ENCODE measurements around the gene INKA1. TPM values are rescaled to one million over a fixed set of nuclear protein-coding genes. Genes with fewer than 3 reads are reported as not detected.
"Not testable (repeated sequence)": the region's sequence is repeated elsewhere in the genome, so short reads cannot be mapped to it uniquely, and the experiment has no call there.

The INKA1 gene
- total RNA-seq, 6 experiments from 2014 or later, result 3.2 to 4.3 (median 3.6) TPM

DNA sequence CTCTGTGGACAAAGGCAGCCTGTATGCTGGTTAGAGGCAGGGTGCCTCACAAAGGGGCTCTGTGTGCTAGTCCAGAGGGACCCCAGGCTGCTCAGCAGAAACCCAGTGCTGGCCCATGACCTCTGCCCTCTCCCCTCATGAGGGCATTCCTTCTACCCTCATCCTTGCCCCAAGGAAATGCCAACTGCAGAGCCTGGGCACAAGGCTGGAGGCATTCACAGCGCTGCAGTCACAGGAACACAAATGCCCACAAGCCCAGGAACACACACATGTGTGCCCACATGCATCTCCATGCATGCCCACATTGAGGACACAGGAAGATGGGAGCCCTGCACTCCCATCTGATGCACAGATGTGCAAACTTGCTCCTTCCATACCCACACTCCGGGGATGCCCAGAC lies 3.8 kb downstream of the INKA1 start:
- no peaks in the 10 kb centered on the region for H3K9me3 Mint-ChIP-seq
- no peak for DNase-seq
- H3K36me3 Mint-ChIP-seq (ENCODE audit: low read depth), result no peaks in the 10 kb centered on the region
- H3K4me1 Mint-ChIP-seq (ENCODE audit: low read depth), result peaks cover 27% of the 10 kb centered on the region
- H3K4me3 Mint-ChIP-seq, result no peak overlapping the region
- TF ChIP-seq, protein P1, sequence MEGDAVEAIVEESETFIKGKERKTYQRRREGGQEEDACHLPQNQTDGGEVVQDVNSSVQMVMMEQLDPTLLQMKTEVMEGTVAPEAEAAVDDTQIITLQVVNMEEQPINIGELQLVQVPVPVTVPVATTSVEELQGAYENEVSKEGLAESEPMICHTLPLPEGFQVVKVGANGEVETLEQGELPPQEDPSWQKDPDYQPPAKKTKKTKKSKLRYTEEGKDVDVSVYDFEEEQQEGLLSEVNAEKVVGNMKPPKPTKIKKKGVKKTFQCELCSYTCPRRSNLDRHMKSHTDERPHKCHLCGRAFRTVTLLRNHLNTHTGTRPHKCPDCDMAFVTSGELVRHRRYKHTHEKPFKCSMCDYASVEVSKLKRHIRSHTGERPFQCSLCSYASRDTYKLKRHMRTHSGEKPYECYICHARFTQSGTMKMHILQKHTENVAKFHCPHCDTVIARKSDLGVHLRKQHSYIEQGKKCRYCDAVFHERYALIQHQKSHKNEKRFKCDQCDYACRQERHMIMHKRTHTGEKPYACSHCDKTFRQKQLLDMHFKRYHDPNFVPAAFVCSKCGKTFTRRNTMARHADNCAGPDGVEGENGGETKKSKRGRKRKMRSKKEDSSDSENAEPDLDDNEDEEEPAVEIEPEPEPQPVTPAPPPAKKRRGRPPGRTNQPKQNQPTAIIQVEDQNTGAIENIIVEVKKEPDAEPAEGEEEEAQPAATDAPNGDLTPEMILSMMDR (IDR thresholded peaks at IDR 0.05), result no peak
- no peaks in the 10 kb centered on the region; the same call in none of the 2 replicates for H3K27me3 Mint-ChIP-seq (ENCODE audit: insufficient read depth)
- no peak overlapping the region for H3K27ac Mint-ChIP-seq

DNA sequence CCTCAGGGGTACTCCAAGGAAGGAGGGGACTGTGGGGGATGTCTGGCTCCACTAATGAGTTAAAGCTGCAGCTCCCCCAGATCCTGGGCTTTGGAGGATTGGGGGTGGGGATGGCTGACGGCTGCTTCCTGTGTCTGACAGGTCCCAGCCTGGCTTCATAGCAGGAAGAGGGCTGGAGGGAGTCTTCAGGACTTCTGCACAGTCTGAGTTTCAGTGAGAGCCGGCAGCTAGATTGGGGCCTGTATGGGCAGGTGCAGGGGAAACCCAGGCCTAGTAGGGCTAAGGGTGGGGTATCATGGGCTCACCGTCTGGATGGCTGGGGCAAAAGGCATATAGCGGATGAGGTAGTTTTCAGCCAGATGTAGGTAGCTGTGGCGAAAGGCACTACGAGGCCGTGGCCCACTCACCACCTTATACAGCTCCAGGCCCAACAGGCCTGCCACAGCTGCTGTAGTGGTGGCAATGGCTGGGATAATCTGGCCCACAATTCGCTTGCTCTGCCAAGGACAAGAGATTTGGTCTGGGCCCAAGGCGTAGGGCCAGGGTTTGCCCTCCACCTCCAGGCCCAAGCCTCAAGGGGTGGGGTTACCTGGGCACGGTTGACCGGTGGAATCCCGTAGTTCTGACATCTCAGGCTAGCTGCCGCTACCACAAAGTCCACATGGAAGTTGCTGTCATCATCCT lies 4.5 kb downstream of the INKA1 start:
- Mint-ChIP-seq H3K36me3 (ENCODE audit: low read depth) (no peaks in the 10 kb centered on the region; the same call in 1 of the 2 replicates), H3K4me3 (no peak overlapping the region), H3K27ac (no peak overlapping the region), H3K4me1 (ENCODE audit: low read depth) (peaks cover 24% of the 10 kb centered on the region), H3K27me3 (ENCODE audit: insufficient read depth) (no peaks in the 10 kb centered on the region; the same call in none of the 2 replicates), H3K9me3 (no peaks in the 10 kb centered on the region)
- DNase-seq, result no peak
- TF ChIP-seq, protein P1 (IDR thresholded peaks at IDR 0.05), result no peak

DNA sequence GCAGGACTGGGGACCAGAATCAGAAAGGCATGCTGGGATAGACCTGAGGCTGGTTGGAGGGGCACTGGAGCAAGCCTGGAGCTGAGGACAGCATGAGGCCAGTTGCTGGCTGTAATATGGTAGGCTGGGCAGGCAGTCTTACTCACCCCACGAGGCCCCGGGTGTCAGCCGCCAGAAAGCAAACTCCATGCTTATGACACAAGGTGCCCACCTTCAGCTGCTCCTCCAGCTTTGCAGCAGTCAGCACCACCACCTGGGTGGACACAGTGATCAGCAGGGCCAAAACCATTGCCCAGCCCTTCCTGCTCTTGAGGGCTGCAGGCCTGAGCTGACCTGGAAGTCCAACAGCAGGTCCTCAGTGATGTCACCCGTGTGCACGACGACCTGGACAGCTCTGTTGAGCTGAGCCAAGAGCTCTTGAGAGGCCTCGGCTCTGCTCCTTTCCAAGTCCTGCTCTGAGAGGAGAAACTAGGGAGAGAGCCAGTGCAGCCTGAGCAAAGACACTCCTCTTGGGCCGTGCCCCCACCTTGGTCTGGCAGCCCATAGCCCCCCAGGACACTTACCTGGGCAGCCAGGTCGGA lies 9.9 kb downstream of the INKA1 start:
- Mint-ChIP-seq H3K4me3 (peak overlapping the region; percentile 92), H3K36me3 (ENCODE audit: low read depth) (no peaks in the 10 kb centered on the region; the same call in 1 of the 2 replicates), H3K27ac (peak overlapping the region; percentile 88), H3K9me3 (no peaks in the 10 kb centered on the region), H3K4me1 (ENCODE audit: low read depth) (peaks cover 24% of the 10 kb centered on the region), H3K27me3 (ENCODE audit: insufficient read depth) (no peaks in the 10 kb centered on the region; the same call in none of the 2 replicates)
- TF ChIP-seq, protein P1 (IDR thresholded peaks at IDR 0.05), result no peak
- no peak for DNase-seq

DNA sequence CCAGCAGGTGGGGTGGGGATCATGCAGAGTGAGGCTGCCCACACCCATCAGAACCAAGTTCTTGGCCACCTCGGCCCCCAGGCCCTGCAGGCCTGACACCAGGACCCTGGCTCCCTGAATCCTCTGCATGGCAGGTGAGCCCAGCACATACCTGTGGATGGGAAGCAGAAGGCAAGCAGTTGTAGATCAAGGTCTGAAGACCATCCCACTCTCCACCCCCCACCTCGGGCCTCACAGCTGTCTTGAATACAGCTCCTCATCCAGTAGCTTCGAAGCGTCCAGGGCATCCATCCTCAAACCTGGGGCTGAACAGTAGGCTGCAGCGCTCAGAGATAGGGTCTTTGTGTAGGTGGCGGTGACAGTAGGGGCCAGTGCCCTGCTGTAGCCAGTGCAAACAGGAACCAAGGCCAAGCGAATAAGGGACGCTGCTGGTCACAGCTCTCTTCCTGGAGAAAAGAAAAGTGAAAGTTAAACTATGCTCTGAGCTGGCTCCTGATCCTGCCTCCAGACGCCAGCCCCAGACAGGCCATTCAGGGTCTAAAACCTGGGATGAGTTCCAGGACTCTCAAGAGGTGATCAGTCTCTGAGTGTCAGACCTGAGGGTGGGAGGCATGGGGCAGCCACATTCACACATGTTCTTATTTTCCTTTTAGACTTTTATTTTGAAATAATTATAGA lies 10.6 kb downstream of the INKA1 start, which contains the start of gene UBA7:
UBA7 (minus strand) TSS at position 457 of the 678 bp plus-strand sequence; CDS start at position 291, 166 bp downstream.
- TF ChIP-seq, protein P1 (IDR thresholded peaks at IDR 0.05), result no peak
- Mint-ChIP-seq H3K9me3 (no peaks in the 10 kb centered on the region), H3K4me1 (ENCODE audit: low read depth) (peaks cover 24% of the 10 kb centered on the region), H3K36me3 (ENCODE audit: low read depth) (no peaks in the 10 kb centered on the region; the same call in 1 of the 2 replicates), H3K27ac (peak within 1 kb of the TSS; percentile 88), H3K27me3 (ENCODE audit: insufficient read depth) (no peaks in the 10 kb centered on the region; the same call in none of the 2 replicates), H3K4me3 (peak within 1 kb of the TSS; percentile 92)
- peak; percentile 38 for DNase-seq

DNA sequence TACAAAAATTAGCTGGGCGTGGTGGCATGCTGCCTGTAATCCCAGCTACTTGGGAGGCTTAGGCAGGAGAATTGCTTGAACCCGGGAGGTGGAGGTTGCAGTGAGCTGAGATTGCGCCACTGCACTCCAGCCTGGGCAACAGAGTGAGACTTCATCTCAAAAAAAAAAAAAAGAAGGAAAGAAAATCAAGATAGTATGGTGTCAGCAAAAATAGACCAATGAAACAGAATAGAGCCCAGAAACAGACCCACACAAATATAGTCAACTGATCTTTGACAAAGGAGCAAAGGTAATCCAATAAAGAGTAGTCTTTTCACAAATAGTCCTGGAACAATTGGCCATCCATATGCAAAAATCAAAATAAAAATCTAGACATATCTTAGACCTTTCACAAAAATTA lies 20.1 kb downstream of the INKA1 start:
- not testable (repeated sequence) for H3K36me3 Mint-ChIP-seq (ENCODE audit: low read depth); H3K9me3 Mint-ChIP-seq; H3K27ac Mint-ChIP-seq; H3K4me1 Mint-ChIP-seq (ENCODE audit: low read depth); H3K4me3 Mint-ChIP-seq; DNase-seq; H3K27me3 Mint-ChIP-seq (ENCODE audit: insufficient read depth)

DNA sequence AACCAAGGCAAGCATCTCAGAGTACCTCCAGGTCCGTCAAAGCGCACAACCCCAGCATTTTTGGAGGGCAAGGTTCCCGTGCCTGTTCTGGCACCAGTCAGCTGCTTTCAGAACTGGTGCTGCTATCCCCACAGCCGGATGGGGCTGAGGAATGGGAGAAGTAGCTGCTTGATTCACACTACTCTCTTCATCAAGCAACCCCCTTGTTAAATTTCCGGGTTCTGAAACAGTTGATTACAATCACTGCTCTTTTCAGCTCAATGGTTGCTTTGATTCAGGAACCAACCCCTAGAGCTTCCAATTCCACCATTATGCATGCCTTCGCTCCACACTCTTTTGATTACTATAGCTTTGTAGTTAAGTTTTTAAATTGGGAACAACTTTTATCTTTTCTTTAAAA lies 23.0 kb downstream of the INKA1 start:
- H3K27ac Mint-ChIP-seq, result no peak overlapping the region
- TF ChIP-seq, protein P1 (IDR thresholded peaks at IDR 0.05), result no peak
- H3K27me3 Mint-ChIP-seq (ENCODE audit: insufficient read depth), result peaks cover 2% of the 10 kb centered on the region
- no peaks in the 10 kb centered on the region for H3K36me3 Mint-ChIP-seq (ENCODE audit: low read depth)
- no peaks in the 10 kb centered on the region for H3K9me3 Mint-ChIP-seq
- no peak for DNase-seq
- H3K4me3 Mint-ChIP-seq, result no peak overlapping the region
- H3K4me1 Mint-ChIP-seq (ENCODE audit: low read depth), result no peaks in the 10 kb centered on the region
